HepG2 (cell line): Measurements from ENCODE around the gene BCL2L1. TPM values are rescaled to one million over a fixed set of nuclear protein-coding genes. Genes with fewer than 3 reads are reported as not detected.
A peak's percentile ranks its signal among the peaks of the same experiment; 100 is the strongest.

Experiments used
- ATF7 ChIP-seq, 2 experiments: fragments of 450-650 bp in 1 of 2; sonication (generic) in 1 of 2; formaldehyde crosslinking in 1 of 2; IDR thresholded peaks; 2 replicates each; pipeline versions ENCODE4 v1.4.0 to v1.6.1; 2016 to 2020; ENCODE audit warnings: antibody characterized with exemption in 1 of 2, mild to moderate bottlenecking in 1 of 2, missing genetic modification reagents in 1 of 2
- ETV5 ChIP-seq: IDR thresholded peaks from 2 replicates; pipeline ENCODE4 v1.6.1; 2018; ENCODE audit warnings: missing biosample characterization, missing genetic modification reagents, inconsistent platforms, borderline replicate concordance
- HMG20A ChIP-seq: IDR thresholded peaks from 2 replicates; pipeline ENCODE4 v1.6.1; 2016; ENCODE audit warnings: borderline replicate concordance
- HMG20B ChIP-seq: conservative IDR thresholded peaks from 2 replicates; pipeline ENCODE4 v1.6.1; 2016; ENCODE audit warnings: missing genetic modification reagents, missing compliant biosample characterization
- HNF4G ChIP-seq, 2 experiments: sonication (generic) in 1 of 2; formaldehyde crosslinking in 1 of 2; IDR thresholded peaks; 2 replicates each; pipeline versions ENCODE4 v1.4.0 to v1.6.1; 2011 to 2020; ENCODE audit warnings: borderline replicate concordance in 2 of 2, low read depth in 2 of 2, mild to moderate bottlenecking in 2 of 2, low read length in 1 of 2, missing genetic modification reagents in 1 of 2, moderate library complexity in 1 of 2
- KLF9 ChIP-seq: IDR thresholded peaks from 2 replicates; pipeline ENCODE4 v1.6.1; 2016; ENCODE audit warnings: low read depth
- MXD4 ChIP-seq: IDR thresholded peaks from 2 replicates; pipeline ENCODE4 v1.6.1; 2016; ENCODE audit warnings: mild to moderate bottlenecking, missing biosample characterization, missing genetic modification reagents
- MZF1 ChIP-seq: sonication (generic); formaldehyde crosslinking; IDR thresholded peaks from 2 replicates; pipeline ENCODE4 v1.8.1; 2023; ENCODE audit warnings: mild to moderate bottlenecking, missing genetic modification reagents, borderline replicate concordance
- NFRKB ChIP-seq: fragments of 450-650 bp; IDR thresholded peaks from 2 replicates; pipeline ENCODE4 v1.6.1; 2017
- NR2F1 ChIP-seq, 2 experiments: fragments of 450-650 bp in 1 of 2; formaldehyde crosslinking in 1 of 2; IDR thresholded peaks; 2 replicates each; pipeline versions ENCODE4 v1.5.0 to v1.6.1; 2016 to 2020; ENCODE audit warnings: mild to moderate bottlenecking in 1 of 2, missing compliant biosample characterization in 1 of 2, missing genetic modification reagents in 1 of 2, moderate library complexity in 1 of 2
- POLR2AphosphoS2 ChIP-seq: IDR thresholded peaks from 2 replicates; pipeline ENCODE4 v1.6.1; 2011; ENCODE audit warnings: low read depth, low read length, improper control_type of control experiment
- PRPF4 ChIP-seq: fragments of 200-400 bp; formaldehyde crosslinking; IDR thresholded peaks from 2 replicates; pipeline ENCODE4 v1.6.1; 2016; ENCODE audit warnings: low read length, low read depth; ENCODE audit not compliant: poor library complexity, severe bottlenecking
- ZBTB42 ChIP-seq: sonication (generic); formaldehyde crosslinking; IDR thresholded peaks from 2 replicates; pipeline ENCODE4 v1.5.0; 2020; ENCODE audit warnings: mild to moderate bottlenecking, missing genetic modification reagents
- polyA plus RNA-seq, 8 experiments: library from polyadenylated mRNA; depleted of rRNA in 3 of 8; stranded (reverse) in 7 of 8; unstranded in 1 of 8; fragments of >200 nt; fragmentation: Illumina TruSeq in 4 of 8; extraction: Trizol in 4 of 8; gene quantifications; 2 replicates each; pipeline versions ENCODE4 v1.2.1 to v1.2.3, GENCODE V29; 2011 to 2016; ENCODE audit warnings: low read depth in 4 of 8, missing spikeins in 1 of 8, mixed read lengths in 1 of 8; ENCODE audit not compliant: insufficient read depth in 1 of 8
- total RNA-seq, 5 experiments: library from RNA; depleted of rRNA; stranded (reverse); fragments of >200 nt; fragmentation: Illumina TruSeq; extraction: Trizol; gene quantifications; 2 replicates each; pipeline ENCODE4 v1.2.3, GENCODE V29; 2016; ENCODE audit warnings: low read depth in 1 of 5
- TF ChIP-seq, protein P1 (sequence below): IDR thresholded peaks from 2 replicates; pipeline ENCODE4 v1.6.1; 2016; ENCODE audit warnings: low read depth, missing genetic modification reagents, missing compliant biosample characterization
- TF ChIP-seq, protein P2 (sequence below): IDR thresholded peaks from 2 replicates; pipeline ENCODE4 v1.6.1; 2016
- TF ChIP-seq, protein P3 (sequence below): sonication (generic); formaldehyde crosslinking; IDR thresholded peaks from 2 replicates; pipeline ENCODE4 v1.4.0; 2020; ENCODE audit warnings: missing genetic modification reagents
- TF ChIP-seq, protein P4 (sequence below): sonication (generic); formaldehyde crosslinking; IDR thresholded peaks from 2 replicates; pipeline ENCODE4 v1.5.0; 2020; ENCODE audit warnings: mild to moderate bottlenecking, missing genetic modification reagents

The BCL2L1 gene
- total and polyA plus RNA-seq, 2 of the 13 experiments (the other 11 are each of a cell fraction or from before 2014, with no cell fraction given), result 164 to 258 TPM

DNA sequence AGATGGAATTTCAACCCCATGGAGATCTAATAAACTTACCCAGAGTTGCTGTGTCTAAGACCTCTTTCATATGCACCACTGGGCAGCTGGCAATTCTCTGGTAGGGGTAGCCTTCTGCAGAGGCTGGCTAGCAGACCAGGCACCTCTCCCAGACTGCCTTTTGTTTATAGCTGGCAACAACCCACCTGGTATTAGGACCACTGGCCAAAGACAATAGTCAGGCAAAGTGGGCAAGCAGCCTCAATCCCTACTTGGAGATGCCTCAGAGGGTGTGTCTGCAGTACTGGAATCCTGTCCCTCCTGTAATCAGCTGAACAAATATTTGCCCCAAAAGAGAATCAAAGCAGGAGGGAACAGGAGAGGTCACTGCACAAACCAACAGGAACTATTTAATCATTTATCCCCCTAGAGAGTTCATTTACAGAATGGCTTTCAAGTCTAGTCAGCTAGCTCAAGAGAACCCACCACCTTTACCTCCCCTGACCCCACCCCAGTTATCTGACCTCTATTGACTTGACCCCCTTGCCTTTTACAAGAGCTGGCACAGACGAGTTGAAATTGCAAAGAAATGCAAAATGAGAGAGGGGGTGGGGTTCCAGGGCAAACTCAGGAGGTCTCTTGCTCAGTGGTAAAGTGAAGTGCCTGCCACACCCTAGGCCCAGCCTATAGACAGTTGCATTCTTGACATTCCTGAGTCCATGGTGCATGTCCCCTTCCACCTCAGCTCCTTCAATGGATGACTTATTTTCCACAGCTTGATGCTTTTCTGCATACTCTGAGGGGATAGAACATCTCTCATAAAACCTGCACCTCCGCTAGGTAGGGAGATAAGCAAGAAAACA lies 2.8 kb downstream of the BCL2L1 start (continued):
- TF ChIP-seq, protein P1, sequence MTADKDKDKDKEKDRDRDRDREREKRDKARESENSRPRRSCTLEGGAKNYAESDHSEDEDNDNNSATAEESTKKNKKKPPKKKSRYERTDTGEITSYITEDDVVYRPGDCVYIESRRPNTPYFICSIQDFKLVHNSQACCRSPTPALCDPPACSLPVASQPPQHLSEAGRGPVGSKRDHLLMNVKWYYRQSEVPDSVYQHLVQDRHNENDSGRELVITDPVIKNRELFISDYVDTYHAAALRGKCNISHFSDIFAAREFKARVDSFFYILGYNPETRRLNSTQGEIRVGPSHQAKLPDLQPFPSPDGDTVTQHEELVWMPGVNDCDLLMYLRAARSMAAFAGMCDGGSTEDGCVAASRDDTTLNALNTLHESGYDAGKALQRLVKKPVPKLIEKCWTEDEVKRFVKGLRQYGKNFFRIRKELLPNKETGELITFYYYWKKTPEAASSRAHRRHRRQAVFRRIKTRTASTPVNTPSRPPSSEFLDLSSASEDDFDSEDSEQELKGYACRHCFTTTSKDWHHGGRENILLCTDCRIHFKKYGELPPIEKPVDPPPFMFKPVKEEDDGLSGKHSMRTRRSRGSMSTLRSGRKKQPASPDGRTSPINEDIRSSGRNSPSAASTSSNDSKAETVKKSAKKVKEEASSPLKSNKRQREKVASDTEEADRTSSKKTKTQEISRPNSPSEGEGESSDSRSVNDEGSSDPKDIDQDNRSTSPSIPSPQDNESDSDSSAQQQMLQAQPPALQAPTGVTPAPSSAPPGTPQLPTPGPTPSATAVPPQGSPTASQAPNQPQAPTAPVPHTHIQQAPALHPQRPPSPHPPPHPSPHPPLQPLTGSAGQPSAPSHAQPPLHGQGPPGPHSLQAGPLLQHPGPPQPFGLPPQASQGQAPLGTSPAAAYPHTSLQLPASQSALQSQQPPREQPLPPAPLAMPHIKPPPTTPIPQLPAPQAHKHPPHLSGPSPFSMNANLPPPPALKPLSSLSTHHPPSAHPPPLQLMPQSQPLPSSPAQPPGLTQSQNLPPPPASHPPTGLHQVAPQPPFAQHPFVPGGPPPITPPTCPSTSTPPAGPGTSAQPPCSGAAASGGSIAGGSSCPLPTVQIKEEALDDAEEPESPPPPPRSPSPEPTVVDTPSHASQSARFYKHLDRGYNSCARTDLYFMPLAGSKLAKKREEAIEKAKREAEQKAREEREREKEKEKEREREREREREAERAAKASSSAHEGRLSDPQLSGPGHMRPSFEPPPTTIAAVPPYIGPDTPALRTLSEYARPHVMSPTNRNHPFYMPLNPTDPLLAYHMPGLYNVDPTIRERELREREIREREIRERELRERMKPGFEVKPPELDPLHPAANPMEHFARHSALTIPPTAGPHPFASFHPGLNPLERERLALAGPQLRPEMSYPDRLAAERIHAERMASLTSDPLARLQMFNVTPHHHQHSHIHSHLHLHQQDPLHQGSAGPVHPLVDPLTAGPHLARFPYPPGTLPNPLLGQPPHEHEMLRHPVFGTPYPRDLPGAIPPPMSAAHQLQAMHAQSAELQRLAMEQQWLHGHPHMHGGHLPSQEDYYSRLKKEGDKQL, result peak; percentile 96
- TF ChIP-seq PRPF4, result peak; percentile 49
- peak; percentile 95 for TF ChIP-seq HMG20A (CRISPR knock-in tag)
- peak; percentile 94 for TF ChIP-seq ETV5 (CRISPR knock-in tag)
- peak; percentile 91 to 98 for TF ChIP-seq NR2F1 (CRISPR knock-in tag; IDR thresholded peaks at IDR 0.05)
- no peak for TF ChIP-seq MZF1 (CRISPR knock-in tag)
- peak; percentile 95; the same call in 1 of the 2 replicates for TF ChIP-seq HMG20B (CRISPR knock-in tag)
- TF ChIP-seq, protein P2, sequence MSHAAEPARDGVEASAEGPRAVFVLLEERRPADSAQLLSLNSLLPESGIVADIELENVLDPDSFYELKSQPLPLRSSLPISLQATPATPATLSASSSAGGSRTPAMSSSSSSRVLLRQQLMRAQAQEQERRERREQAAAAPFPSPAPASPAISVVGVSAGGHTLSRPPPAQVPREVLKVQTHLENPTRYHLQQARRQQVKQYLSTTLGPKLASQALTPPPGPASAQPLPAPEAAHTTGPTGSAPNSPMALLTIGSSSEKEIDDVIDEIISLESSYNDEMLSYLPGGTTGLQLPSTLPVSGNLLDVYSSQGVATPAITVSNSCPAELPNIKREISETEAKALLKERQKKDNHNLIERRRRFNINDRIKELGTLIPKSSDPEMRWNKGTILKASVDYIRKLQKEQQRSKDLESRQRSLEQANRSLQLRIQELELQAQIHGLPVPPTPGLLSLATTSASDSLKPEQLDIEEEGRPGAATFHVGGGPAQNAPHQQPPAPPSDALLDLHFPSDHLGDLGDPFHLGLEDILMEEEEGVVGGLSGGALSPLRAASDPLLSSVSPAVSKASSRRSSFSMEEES (CRISPR knock-in tag), result peak; percentile 73
- TF ChIP-seq, protein P3, sequence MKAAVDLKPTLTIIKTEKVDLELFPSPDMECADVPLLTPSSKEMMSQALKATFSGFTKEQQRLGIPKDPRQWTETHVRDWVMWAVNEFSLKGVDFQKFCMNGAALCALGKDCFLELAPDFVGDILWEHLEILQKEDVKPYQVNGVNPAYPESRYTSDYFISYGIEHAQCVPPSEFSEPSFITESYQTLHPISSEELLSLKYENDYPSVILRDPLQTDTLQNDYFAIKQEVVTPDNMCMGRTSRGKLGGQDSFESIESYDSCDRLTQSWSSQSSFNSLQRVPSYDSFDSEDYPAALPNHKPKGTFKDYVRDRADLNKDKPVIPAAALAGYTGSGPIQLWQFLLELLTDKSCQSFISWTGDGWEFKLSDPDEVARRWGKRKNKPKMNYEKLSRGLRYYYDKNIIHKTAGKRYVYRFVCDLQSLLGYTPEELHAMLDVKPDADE (CRISPR knock-in tag), result no peak
- TF ChIP-seq HNF4G (IDR thresholded peaks at IDR 0.05; ENCODE audit: borderline replicate concordance, low read depth, low read length), result peak; percentile 85
- no peak for TF ChIP-seq HNF4G (CRISPR knock-in tag; IDR thresholded peaks at IDR 0.05; ENCODE audit: borderline replicate concordance, low read depth)
- no peak for TF ChIP-seq MXD4
- TF ChIP-seq, protein P4, sequence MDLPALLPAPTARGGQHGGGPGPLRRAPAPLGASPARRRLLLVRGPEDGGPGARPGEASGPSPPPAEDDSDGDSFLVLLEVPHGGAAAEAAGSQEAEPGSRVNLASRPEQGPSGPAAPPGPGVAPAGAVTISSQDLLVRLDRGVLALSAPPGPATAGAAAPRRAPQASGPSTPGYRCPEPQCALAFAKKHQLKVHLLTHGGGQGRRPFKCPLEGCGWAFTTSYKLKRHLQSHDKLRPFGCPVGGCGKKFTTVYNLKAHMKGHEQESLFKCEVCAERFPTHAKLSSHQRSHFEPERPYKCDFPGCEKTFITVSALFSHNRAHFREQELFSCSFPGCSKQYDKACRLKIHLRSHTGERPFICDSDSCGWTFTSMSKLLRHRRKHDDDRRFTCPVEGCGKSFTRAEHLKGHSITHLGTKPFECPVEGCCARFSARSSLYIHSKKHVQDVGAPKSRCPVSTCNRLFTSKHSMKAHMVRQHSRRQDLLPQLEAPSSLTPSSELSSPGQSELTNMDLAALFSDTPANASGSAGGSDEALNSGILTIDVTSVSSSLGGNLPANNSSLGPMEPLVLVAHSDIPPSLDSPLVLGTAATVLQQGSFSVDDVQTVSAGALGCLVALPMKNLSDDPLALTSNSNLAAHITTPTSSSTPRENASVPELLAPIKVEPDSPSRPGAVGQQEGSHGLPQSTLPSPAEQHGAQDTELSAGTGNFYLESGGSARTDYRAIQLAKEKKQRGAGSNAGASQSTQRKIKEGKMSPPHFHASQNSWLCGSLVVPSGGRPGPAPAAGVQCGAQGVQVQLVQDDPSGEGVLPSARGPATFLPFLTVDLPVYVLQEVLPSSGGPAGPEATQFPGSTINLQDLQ, result no peak
- TF ChIP-seq NFRKB, result no peak
- TF ChIP-seq KLF9 (CRISPR knock-in tag), result peak; percentile 98
- no peak for TF ChIP-seq ATF7 (IDR thresholded peaks at IDR 0.05)
- TF ChIP-seq ATF7 (CRISPR knock-in tag; IDR thresholded peaks at IDR 0.05), result no peak; the same call in 1 of the 2 replicates
- peak; percentile 84 for TF ChIP-seq ZBTB42 (CRISPR knock-in tag)
- TF ChIP-seq POLR2AphosphoS2, result no peak; the same call in 1 of the 2 replicates
